ENCODE results near the gene FASN.

Gene FASN

DNA sequence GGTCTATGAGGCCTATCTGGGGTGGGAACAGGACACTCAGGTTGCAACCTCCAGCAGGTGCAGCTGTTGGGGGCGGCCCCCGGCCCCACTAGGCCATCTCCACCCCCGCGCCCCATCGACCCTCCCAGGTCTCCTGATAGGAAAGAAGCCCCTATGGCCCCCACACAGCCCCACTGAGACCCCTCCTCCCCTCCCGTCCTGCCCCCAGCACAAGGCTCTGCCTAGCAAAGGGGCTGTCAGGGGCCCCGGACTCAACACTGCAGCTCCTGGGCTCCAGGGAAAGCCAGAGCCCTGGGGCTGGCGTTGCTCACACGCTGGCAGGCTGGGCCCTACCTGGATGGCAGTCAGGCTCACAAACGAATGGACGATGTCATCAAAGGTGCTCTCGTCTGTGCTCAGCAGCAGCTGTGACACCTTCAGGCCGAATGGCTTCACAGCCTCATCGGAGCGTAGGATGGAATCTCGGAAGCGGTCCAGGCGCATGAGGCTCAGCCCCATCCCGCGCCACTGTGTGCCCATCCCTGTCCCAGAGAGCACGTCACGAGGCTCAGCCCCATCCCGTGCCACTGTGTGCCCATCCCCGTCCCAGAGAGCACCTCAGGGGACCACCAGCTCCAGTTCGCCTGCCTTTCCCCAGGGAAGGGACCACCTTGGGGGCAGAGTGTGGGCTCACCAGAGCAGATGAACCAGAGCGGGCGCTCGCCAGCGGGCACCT is 7.3 kb downstream of the FASN start:
- no peak overlapping the region for H3K27ac ChIP-seq (ENCODE audit: low read length)
- no peaks in the 10 kb centered on the region for H3K4me1 ChIP-seq (ENCODE audit: insufficient read depth, low read length)
- peaks cover 95% of the 10 kb centered on the region for H3K36me3 ChIP-seq (ENCODE audit: insufficient read depth, low read depth, low read length)
- no peak overlapping the region for H3K4me3 ChIP-seq (ENCODE audit: low read length)
- no peaks in the 10 kb centered on the region for H3K27me3 ChIP-seq (ENCODE audit: insufficient read depth, low read length)
- H3K9me3 ChIP-seq (ENCODE audit: insufficient read depth, low read depth, low read length) = no peaks in the 10 kb centered on the region
- no peak overlapping the region for H3K9ac ChIP-seq (ENCODE audit: low read depth, low read length)

DNA sequence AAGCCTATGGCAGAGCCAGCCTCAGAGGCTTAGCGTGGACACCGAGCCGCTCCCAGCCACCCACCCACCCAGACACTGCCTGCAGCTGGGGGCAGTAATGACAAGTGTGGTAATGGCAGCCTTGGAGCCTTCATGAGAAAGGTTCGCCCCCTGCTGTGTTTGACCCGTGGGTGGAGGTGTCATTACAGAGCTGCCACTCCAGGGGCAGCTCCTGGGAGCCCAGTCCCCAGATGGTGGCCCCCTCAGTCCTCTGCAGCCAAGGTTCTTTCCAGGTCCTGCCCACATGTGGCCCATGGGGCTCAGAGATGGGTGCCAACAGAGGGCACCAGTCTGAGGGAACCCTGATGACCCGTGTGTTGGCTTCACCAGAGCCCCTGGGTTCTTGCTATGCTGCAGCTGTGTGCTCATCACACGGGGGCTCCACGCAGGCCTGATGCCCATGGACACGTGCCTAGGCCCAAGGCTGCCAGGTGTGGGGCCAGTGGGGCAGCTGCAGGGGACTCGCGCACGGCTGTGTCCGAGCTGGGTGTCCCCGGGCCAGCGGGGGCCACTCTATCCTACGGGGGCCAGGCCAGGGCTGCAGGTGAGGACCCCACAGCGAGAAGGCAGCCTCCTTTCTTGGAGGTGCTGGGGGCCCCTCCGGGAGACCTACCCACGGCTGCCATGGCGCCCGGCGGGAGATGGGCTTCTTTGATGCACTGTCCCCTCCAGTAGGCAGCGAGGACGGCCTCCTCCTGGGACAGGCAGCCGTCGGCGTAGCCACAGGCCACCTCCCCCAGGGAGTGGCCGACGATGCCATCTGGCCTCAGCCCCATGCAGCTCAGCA is 8.1 kb downstream of the FASN start:
- Histone ChIP-seq H3K4me1 (ENCODE audit: insufficient read depth, low read length) (no peaks in the 10 kb centered on the region), H3K9ac (ENCODE audit: low read depth, low read length) (no peak overlapping the region), H3K27me3 (ENCODE audit: insufficient read depth, low read length) (no peaks in the 10 kb centered on the region), H3K4me3 (ENCODE audit: low read length) (no peak overlapping the region), H3K36me3 (ENCODE audit: insufficient read depth, low read depth, low read length) (peaks cover 94% of the 10 kb centered on the region), H3K9me3 (ENCODE audit: insufficient read depth, low read depth, low read length) (no peaks in the 10 kb centered on the region), H3K27ac (ENCODE audit: low read length) (no peak overlapping the region)

DNA sequence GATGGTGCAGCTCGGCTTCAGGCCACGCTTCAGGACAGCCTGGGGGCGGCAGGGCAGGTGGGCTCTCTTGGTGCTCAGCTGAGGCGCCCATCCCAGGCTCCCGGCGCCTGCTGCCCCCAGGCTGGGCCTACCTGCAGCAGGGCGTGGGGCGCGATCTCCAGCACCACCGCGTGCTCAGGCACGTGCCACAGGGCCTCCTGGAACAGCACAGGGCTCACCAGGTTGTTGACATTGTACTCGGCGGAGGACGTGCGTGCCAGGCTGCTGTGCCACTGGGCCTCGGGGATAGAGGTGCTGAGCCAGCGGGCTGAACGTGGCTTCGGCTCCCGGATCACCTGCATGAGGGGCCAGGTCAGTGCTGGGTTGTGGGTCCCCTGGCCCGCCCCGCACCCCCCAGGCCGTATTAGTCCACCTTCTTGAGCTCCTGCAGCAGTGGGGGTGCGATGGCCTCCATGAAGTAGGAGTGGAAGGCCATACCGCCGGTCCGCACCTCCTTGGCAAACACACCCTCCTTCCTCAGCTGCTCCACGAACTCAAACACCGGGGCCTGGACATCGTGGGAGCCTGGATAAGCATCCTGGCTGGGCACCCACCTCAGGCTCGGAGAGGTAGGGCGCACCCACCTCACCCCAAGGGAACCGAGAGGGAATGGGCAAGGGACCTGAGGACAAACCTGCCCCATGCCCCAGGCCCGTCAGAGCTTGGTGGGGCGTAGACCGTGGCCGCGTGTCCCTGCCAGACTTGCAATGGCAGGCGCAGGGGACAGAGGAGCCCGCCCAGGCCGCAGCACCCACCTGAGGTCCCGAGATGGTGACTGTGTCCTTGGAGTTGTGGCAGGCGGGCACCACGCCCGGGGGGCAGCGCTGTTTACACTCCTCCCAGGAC is 9.0 kb downstream of the FASN start:
- Histone ChIP-seq H3K9ac (ENCODE audit: low read depth, low read length) (no peak overlapping the region), H3K4me1 (ENCODE audit: insufficient read depth, low read length) (no peaks in the 10 kb centered on the region), H3K27me3 (ENCODE audit: insufficient read depth, low read length) (no peaks in the 10 kb centered on the region), H3K9me3 (ENCODE audit: insufficient read depth, low read depth, low read length) (no peaks in the 10 kb centered on the region), H3K27ac (ENCODE audit: low read length) (no peak overlapping the region), H3K4me3 (ENCODE audit: low read length) (no peak overlapping the region), H3K36me3 (ENCODE audit: insufficient read depth, low read depth, low read length) (peaks cover 98% of the 10 kb centered on the region)

DNA sequence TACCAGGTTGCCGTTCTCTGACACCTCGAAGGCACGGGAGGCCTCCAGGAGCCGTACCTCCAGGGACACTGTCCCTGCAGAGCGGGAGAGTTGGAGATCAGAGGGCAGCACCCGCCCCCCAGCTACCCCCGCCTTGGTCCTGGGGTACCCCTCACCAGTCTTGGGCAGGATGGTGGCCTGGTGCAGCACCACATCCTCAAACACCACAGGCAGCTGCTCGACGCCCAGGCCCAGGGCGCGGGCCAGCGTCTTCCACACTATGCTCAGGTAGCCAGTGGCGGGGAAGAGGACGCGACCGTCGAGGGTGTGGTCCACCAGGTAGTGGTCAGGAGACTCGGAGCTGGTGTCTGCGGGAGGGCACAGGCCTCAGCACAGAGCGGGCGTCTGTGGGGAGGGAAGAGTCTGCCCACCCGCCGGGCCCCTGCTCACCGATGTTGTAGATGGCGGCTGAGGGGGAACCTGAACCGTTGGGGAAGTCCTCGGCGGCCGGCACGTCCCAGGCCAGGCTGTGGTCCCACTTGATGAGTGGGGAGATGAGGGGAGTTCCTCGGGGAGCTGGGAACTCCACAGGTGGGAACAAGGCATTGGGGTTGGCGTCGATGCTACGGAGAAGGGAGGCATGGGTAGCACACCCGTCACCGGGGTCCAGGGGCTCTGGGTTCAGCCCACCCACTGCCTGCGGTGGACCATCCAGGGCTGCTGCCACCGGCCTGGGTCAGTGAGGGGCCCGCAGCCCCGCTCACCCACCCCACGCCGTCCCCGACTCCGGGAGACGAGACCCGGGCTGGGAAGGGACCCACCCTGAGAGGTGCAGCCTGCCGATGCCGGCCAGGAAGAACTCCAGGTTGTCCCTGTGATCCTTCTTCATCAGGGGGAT is 9.8 kb downstream of the FASN start:
- H3K9me3 ChIP-seq (ENCODE audit: insufficient read depth, low read depth, low read length) = no peaks in the 10 kb centered on the region
- H3K4me1 ChIP-seq (ENCODE audit: insufficient read depth, low read length) = no peaks in the 10 kb centered on the region
- peaks cover 100% of the 10 kb centered on the region for H3K36me3 ChIP-seq (ENCODE audit: insufficient read depth, low read depth, low read length)
- H3K27me3 ChIP-seq (ENCODE audit: insufficient read depth, low read length) = no peaks in the 10 kb centered on the region
- no peak overlapping the region for H3K9ac ChIP-seq (ENCODE audit: low read depth, low read length)
- no peak overlapping the region for H3K27ac ChIP-seq (ENCODE audit: low read length)
- H3K4me3 ChIP-seq (ENCODE audit: low read length) = no peak overlapping the region

DNA sequence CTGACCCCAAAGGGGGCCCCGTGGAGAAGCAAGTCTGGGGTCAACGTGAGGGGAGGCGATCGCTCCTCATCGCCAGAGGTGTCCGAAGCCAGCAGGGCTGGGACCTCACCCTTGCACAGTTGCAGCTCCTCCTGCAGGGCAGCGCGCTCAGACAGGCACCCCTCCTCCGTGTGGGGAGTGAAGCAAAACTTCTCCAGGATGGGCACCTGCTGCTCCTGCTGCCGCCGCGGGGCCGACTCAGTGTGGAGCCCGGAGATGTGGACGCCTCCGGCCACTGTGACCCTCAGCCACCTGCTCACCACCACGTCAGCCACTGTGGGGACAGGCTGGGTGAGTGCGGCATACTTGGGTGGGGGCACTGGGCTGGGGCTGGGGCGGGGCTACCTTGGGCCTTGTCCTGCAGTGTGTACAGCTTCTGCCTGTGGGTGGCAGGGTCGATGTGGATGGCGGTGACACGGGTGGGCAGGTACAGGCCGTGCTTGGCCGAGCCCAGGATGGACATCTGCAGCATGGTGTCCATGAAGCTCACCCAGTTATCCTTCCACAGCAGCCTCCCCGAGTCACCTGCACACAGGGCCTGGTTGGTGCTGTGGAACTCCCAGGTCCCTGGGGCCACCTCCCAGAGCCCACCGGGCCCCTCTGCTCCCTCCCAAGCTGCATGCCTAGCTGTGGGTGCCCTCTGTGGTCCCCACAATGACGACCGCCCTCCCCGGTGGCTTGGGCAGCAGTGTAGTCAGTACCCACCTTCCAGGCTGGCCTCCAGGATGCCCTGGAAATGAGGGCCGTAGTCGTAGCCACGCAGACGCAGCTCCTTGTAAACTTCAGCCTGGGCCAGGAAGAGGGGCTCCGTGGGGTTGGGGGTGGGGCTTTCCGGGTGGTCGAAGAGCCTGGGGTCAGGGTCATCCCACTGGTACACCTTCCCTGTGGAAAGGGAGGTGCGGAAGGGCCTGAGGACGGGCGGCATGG is 10.8 kb downstream of the FASN start:
- H3K9ac ChIP-seq (ENCODE audit: low read depth, low read length) = no peak overlapping the region
- H3K4me3 ChIP-seq (ENCODE audit: low read length) = no peak overlapping the region
- H3K9me3 ChIP-seq (ENCODE audit: insufficient read depth, low read depth, low read length) = no peaks in the 10 kb centered on the region
- no peak overlapping the region for H3K27ac ChIP-seq (ENCODE audit: low read length)
- no peaks in the 10 kb centered on the region for H3K27me3 ChIP-seq (ENCODE audit: insufficient read depth, low read length)
- H3K36me3 ChIP-seq (ENCODE audit: insufficient read depth, low read depth, low read length) = peaks cover 100% of the 10 kb centered on the region
- no peaks in the 10 kb centered on the region for H3K4me1 ChIP-seq (ENCODE audit: insufficient read depth, low read length)

DNA sequence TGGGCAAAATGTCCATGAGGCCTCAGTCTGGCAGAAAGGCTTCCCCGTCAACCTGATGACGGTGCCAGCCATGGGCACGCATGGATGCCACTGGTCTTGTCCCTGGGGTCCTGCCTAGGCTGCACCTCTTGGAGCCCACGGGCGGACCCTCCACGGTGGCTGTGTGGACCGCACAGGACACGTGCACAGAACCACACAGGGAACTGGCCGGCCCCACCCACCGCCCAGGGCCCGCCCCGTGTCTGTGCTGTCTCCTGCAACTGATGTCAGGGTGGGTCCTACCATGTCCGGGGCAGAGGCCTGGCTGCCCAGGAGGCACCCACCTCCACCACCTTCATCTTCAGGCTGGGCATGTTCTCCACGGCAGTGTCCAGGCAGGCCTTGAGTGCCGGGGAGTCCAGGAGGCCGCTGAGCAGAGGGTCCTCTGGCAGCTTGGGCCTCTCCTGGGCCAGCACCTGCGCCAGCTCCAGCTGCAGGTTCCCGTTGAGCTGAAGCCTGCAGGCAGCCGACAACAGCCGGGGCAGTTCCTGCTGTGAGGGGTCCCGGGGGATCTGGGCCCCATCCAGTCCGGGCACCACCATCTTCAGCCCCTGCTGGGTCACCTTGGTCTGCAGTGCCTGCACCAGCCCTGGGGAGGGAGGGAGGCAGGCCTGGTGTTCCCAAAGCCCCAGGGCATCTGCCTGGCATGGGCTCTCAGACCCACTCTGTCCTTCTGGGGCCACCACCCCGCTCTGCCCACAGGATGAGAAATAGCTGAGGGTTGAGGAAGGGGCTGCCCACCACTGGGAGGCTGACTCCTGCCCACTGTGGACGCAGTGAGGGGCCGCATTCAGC is 11.9 kb downstream of the FASN start:
- H3K4me1 ChIP-seq (ENCODE audit: insufficient read depth, low read length) = no peaks in the 10 kb centered on the region
- H3K4me3 ChIP-seq (ENCODE audit: low read length) = no peak overlapping the region
- peaks cover 98% of the 10 kb centered on the region for H3K36me3 ChIP-seq (ENCODE audit: insufficient read depth, low read depth, low read length)
- H3K9me3 ChIP-seq (ENCODE audit: insufficient read depth, low read depth, low read length) = no peaks in the 10 kb centered on the region
- H3K9ac ChIP-seq (ENCODE audit: low read depth, low read length) = no peak overlapping the region
- no peaks in the 10 kb centered on the region for H3K27me3 ChIP-seq (ENCODE audit: insufficient read depth, low read length)
- no peak overlapping the region for H3K27ac ChIP-seq (ENCODE audit: low read length)

DNA sequence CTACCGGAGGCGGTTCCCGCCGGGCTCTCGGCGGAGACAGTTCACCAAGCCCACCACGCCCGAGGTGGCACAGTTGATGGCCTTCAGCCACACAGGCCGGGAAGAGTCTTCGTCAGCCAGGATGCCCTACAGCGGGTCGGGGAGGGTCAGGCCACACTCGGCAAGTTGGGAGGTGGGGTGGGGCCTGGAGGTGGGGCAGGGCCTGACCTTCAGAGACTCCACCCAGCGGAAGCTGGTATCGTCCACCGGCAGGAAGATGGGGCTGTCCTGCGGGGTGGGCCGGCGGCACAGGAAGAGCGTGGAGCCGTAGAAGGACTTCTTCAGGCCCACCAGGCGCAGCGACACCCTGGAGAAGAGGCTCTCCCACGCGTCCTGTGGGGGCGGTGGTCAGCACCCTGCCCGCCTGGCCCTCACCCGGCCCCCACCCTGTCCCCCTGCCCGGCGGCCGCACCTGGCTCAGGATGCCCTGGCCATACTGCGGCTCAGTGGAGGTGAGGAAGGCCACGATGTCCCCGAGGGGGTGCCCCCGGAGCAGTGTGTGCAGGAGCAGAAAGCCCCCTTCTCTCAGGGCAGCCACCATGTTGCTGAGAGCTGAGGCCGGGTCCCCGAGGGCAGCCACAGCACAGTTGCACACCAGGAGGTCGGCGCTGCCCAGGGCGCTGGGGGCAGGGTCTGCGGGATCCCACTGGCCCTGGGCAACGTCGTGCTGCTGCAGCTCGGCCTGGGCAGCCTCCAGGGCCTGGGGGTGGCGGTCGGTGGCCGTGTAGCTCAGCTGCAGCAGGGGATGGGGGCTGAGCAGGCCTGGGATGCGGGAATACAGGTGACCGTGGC is 12.8 kb downstream of the FASN start:
- Histone ChIP-seq H3K9ac (ENCODE audit: low read depth, low read length) (no peak overlapping the region), H3K9me3 (ENCODE audit: insufficient read depth, low read depth, low read length) (no peaks in the 10 kb centered on the region), H3K4me1 (ENCODE audit: insufficient read depth, low read length) (no peaks in the 10 kb centered on the region), H3K27me3 (ENCODE audit: insufficient read depth, low read length) (no peaks in the 10 kb centered on the region), H3K27ac (ENCODE audit: low read length) (no peak overlapping the region), H3K36me3 (ENCODE audit: insufficient read depth, low read depth, low read length) (peaks cover 98% of the 10 kb centered on the region), H3K4me3 (ENCODE audit: low read length) (no peak overlapping the region)

DNA sequence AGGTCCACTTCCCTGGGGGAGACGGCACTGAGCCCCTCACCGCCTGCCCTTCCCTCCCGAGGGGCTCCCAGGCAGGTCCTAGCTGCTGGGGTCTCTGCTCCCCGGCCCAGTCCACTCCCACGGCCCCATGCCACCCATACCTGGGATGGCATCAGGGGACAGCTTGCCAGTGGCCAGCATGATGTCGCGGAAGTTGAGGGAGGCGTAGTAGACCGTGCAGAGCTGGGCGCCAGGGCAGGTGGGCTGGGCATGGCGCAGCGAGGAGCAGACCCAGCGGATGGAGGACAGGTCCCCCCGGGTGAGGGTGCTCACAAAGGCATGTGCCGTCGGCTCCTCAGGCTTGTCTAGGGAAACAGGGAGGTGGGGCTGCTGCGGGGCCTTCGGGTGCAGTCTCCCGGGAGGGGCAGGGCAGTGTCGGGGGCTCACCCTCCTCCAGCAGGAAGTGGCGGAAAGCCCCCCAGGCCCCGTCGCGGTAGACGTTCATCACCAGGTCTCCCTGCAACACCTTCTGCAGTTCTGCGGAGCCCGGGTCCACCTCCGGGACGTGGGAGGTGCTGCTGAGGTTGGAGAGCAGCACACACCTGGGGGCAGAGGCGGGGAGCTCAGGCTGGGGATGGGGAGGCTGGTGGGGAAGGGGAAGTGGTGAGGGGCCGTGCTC is 13.5 kb downstream of the FASN start:
- no peak overlapping the region for H3K27ac ChIP-seq (ENCODE audit: low read length)
- H3K36me3 ChIP-seq (ENCODE audit: insufficient read depth, low read depth, low read length) = peaks cover 98% of the 10 kb centered on the region
- no peaks in the 10 kb centered on the region for H3K4me1 ChIP-seq (ENCODE audit: insufficient read depth, low read length)
- no peak overlapping the region for H3K9ac ChIP-seq (ENCODE audit: low read depth, low read length)
- no peaks in the 10 kb centered on the region for H3K27me3 ChIP-seq (ENCODE audit: insufficient read depth, low read length)
- H3K4me3 ChIP-seq (ENCODE audit: low read length) = no peak overlapping the region
- no peaks in the 10 kb centered on the region for H3K9me3 ChIP-seq (ENCODE audit: insufficient read depth, low read depth, low read length)
